HG03439 (cell line): Measurements from ENCODE around the gene DLG2.
"Not testable (repeated sequence)": the region's sequence is repeated elsewhere in the genome, so short reads cannot be mapped to it uniquely, and the experiment has no call there.

Source experiments
- ATAC-seq: cut with Tn5 transposase; IDR thresholded peaks from one replicate; pipeline ENCODE4 v1.9.1; 2021; ENCODE audit warnings: mild to moderate bottlenecking, moderate library complexity; ENCODE audit not compliant: unreplicated experiment

The DLG2 gene

GRCh38 chr11:83785942-83786341 is 1841.2 kb downstream of the DLG2 start:
- no peak for ATAC-seq

- ATAC-seq = no peak
These were observed 1842.7 kb downstream of the DLG2 start for GRCh38 chr11:83784419-83784818.

- ATAC-seq = no peak
These were observed 1844.8 kb downstream of the DLG2 start for GRCh38 chr11:83782329-83782728.

- ATAC-seq = no peak
These were observed 1847.3 kb downstream of the DLG2 start for GRCh38 chr11:83779876-83780275.

GRCh38 chr11:83778596-83778995 is 1848.5 kb downstream of the DLG2 start:
- ATAC-seq = no peak

DNA sequence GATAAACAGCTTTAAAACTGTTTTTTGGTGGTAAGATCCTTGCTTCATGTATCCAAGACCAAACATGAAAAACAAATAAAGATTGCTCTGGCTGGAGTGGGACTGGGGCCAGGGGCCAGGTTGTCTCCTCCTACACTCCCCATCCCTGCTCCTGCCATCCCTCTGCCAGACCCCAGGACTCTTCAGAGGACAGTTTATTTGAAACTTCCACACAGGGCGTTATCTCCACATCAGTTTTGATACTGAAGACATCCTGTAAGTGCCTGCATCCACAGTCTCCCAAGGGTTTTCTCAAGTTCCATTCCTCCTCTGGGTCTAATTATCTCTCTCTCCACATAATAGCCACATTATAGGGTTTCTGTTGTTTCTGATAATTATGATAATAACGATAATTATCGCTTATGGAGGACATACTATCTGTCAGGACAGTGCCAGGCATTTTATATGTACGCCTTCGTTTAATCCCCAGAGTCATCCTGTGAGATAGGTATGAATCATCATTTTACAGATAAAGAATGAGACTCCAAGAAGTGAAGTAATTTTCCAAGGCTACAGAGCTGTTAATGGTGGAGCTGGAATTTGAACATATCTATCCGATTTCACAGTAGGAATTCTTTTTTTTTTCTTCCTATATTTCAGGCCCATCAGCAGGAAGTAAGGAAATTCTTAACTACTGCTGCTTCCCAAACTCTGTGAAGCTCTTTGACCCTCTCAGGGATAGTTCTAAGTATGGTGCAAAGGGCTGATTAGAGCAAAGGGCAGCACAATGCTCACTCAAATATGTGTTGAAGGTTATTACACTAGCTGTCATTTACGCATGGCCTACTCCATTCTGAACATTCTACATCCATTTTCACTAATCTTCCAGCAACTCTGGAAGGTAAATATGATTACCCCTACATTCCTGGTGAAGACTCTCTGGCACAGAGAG is 1852.9 kb downstream of the DLG2 start:
- ATAC-seq = no peak

DNA sequence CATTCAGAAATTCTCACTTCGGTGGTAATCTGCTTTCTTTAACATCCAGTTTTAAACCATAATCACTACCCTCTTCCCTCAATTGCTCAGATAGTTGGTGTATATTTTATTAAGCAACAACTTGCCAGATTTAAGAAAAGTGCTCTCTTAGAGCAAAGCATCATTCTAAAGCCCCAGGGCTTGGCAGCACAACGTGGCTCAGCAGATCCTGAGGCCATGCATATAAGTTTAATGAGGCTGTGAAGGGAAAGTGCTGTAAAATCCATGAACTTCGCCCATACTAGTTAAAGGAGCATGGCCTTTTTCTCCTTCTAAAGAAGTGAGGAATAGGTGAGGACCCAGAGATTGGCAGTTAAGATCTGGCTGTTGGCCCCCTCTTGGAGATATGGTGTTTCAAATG is 1858.7 kb downstream of the DLG2 start:
- no peak for ATAC-seq

DNA sequence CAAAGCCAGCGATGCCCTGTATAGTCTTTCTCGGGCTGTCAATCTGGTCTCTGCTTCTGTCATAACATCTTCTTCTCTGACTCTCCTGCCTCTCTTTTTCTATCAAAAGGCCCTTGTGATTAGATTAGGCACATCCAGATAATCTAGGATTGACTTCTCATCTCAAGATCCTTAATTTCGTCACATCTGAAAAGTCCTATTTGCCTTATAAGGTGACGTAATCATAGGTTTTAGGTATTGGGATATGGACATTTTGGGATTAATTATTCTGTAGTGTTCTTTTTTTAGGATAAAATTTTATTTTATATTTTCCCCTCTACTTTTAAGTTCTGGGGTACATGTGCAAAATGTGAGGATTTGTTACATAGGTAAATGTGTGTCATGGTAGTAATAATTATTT is 1860.2 kb downstream of the DLG2 start:
- ATAC-seq = no peak

GRCh38 chr11:83764643-83765042 is 1862.5 kb downstream of the DLG2 start:
- no peak for ATAC-seq

DNA sequence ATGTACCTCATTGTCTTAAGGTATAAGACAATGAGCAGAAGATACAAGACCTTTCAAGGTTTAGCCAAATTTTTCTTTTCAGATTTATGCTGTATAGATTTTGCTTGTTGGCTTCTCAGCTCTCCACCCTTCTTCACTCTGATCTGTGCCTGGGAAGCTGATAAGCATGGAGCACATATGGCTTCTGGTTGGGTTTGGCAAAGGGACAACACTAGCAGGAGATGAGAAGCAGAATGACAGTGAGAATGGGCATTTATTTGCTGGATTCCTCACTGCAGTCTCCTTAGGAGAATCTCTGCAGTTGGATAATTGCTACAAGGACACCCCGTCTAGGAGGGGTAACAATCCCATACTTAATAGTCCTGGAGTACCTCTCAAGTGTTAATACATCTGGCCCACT is 1866.2 kb downstream of the DLG2 start:
- ATAC-seq = no peak

- ATAC-seq = no peak
These were observed 1868.0 kb downstream of the DLG2 start for GRCh38 chr11:83759148-83759547.

DNA sequence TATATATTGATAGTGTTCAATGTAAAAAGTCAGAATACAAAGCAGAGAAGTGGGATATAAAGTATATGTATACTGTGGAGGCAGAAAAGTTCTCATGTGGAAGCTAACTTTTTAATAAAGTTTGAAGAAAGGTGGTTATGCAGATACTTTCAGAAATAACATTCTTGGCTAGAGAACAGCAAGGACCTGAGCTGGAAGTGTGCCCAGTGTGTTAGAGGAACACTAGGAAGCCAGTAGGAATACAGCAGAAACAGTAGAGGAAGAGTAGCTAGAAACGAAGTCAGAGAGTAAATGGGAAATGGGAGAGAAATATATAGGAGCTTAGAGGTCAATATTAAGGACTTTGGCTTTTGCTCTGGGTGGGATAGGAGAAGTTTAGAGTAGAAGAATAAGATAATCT is 1876.1 kb downstream of the DLG2 start:
- ATAC-seq = no peak

- no peak for ATAC-seq
These were observed 1880.1 kb downstream of the DLG2 start for GRCh38 chr11:83746921-83747585.

- no peak for ATAC-seq
These were observed 1882.4 kb downstream of the DLG2 start for GRCh38 chr11:83744620-83745192.

DNA sequence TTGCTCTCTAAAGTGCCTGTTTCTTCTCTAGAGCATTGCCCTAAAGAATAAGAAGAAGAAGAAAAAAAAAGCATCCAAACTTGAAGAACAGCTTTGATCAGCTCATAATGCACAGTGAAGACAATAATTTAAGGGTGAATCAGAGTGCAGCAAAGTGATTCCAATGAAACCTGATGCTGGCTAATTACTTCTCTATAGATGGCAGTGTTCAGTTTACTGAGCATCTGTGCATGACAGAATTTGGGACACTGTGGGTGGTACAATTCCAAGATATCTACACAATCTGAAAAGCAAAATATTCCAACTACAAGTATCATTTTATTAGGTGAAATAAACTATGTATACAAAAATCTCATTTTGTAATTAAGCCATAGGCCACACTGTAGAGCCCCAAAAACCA is 1890.5 kb downstream of the DLG2 start:
- ATAC-seq = no peak

GRCh38 chr11:83734120-83734519 is 1893.0 kb downstream of the DLG2 start:
- ATAC-seq = no peak

- not testable (repeated sequence) for ATAC-seq
These were observed 1895.9 kb downstream of the DLG2 start for GRCh38 chr11:83731288-83731687.

- no peak for ATAC-seq
These were observed 1898.9 kb downstream of the DLG2 start for GRCh38 chr11:83728281-83728680.

- ATAC-seq = no peak
These were observed 1899.9 kb downstream of the DLG2 start for GRCh38 chr11:83727251-83727650.

DNA sequence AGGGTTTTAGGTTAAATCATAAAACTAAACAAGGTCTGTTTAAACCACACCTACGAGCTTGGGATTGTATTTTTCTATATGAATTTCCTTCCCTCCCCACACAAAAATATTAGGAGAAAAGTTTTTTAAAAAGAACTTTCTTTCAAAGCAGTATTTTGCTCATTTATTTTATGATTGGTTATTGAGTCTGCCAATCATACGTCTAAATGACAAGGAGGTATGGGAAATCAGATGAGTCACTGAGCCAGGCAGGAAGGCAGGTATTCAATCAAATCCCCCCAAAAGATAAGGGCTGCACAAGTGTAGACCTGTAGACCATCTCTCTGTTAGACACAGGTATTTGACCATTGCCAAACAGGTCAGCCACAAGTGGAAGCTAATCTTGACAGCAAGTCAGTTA is 1900.8 kb downstream of the DLG2 start:
- no peak for ATAC-seq

DNA sequence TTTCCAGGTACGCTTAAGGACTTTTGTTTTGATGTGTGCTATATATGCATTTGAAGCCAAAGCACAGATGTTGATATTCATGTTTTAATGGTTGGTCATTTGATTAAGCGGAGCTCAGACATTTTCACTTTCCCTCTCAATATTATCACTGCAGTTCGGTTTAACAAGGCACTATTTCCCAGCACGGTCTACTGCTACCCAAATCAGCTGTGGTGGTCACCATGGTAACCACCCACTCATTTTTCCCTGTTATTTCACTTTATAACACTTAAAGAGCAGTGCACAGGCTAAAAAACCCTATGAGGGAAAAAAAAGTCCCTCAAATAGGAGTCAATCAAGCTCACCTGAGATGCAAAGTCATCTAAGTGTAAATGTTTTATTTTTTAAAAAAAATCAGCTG is 1901.4 kb downstream of the DLG2 start:
- no peak for ATAC-seq

DNA sequence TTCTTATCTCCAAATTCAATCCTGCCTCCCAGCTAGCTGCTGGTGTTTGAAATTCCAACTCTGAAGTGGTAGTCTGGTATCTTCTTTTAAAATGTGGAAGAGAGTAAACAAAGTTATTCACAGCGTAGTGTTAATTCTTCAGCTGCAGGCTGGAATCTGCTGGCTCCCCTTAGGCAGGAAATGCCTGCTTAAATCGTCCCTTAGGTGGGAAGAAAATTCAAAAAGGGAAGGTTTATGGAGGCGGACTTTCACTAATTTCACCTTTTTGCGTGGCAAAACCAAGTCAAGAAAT is 1901.9 kb downstream of the DLG2 start:
- no peak for ATAC-seq
